ENCODE results near the gene CD55.

CD55 gene

GRCh38 chr1:207330011-207330710 is 8.7 kb downstream of the CD55 start:
- DNase-seq (ENCODE audit: low spot score) = no peak

- no peak for DNase-seq (ENCODE audit: low spot score)
Observed at GRCh38 chr1:207331354-207332313, 10.2 kb downstream of the CD55 start.

GRCh38 chr1:207333009-207333600 is 11.6 kb downstream of the CD55 start:
- DNase-seq (ENCODE audit: low spot score) = no peak

- DNase-seq (ENCODE audit: low spot score) = no peak
Observed at GRCh38 chr1:207333620-207334019, 12.1 kb downstream of the CD55 start.

GRCh38 chr1:207334337-207334736 is 12.9 kb downstream of the CD55 start:
- DNase-seq (ENCODE audit: low spot score) = no peak

GRCh38 chr1:207335138-207335537 is 13.7 kb downstream of the CD55 start:
- DNase-seq (ENCODE audit: low spot score) = no peak

- DNase-seq (ENCODE audit: low spot score) = no peak
Observed at GRCh38 chr1:207335695-207336363, 14.4 kb downstream of the CD55 start.

- peak; percentile 76 for DNase-seq (ENCODE audit: low spot score)
Observed at GRCh38 chr1:207336559-207337467, 15.3 kb downstream of the CD55 start.

GRCh38 chr1:207342332-207342731 is 20.9 kb downstream of the CD55 start:
- DNase-seq (ENCODE audit: low spot score) = no peak

- no peak for DNase-seq (ENCODE audit: low spot score)
Observed at GRCh38 chr1:207343675-207344074, 22.2 kb downstream of the CD55 start.

GRCh38 chr1:207344221-207344620 is 22.7 kb downstream of the CD55 start:
- no peak for DNase-seq (ENCODE audit: low spot score)

GRCh38 chr1:207345644-207346477 is 24.4 kb downstream of the CD55 start:
- no peak for DNase-seq (ENCODE audit: low spot score)

- DNase-seq (ENCODE audit: low spot score) = no peak
Observed at GRCh38 chr1:207346513-207346912, 25.0 kb downstream of the CD55 start.

GRCh38 chr1:207349979-207350378 is 28.5 kb downstream of the CD55 start:
- no peak for DNase-seq (ENCODE audit: low spot score)

GRCh38 chr1:207352554-207352953 is 31.1 kb downstream of the CD55 start:
- no peak for DNase-seq (ENCODE audit: low spot score)

- no peak for DNase-seq (ENCODE audit: low spot score)
Observed at GRCh38 chr1:207355060-207355459, 33.6 kb downstream of the CD55 start.

- DNase-seq (ENCODE audit: low spot score) = no peak
Observed at GRCh38 chr1:207355513-207356295, 34.2 kb downstream of the CD55 start.

GRCh38 chr1:207361029-207361428 is 39.6 kb downstream of the CD55 start:
- no peak for DNase-seq (ENCODE audit: low spot score)

- no peak for DNase-seq (ENCODE audit: low spot score)
Observed at GRCh38 chr1:207361889-207362288, 40.4 kb downstream of the CD55 start.

All from NAMALWA (cell line).